RPMI8226 (cell line): ENCODE results near the gene PLEKHB1.
A peak's percentile ranks its signal among the peaks of the same experiment; 100 is the strongest.
"Not testable (repeated sequence)": the region's sequence is repeated elsewhere in the genome, so short reads cannot be mapped to it uniquely, and the experiment has no call there.

Experiments used
- DNase-seq: peaks from one replicate; pipeline ENCODE4 v3.0.0-alpha.2; 2015

The PLEKHB1 gene

GRCh38 chr11:73648571-73649046 is 2.2 kb downstream of the PLEKHB1 start:
- DNase-seq: no peak

- DNase-seq: no peak
Observed at GRCh38 chr11:73649206-73649605, 2.8 kb downstream of the PLEKHB1 start.

GRCh38 chr11:73650400-73650799 is 4.0 kb downstream of the PLEKHB1 start:
- no peak for DNase-seq

- DNase-seq: no peak
Observed at GRCh38 chr11:73651252-73651651, 4.9 kb downstream of the PLEKHB1 start.

GRCh38 chr11:73651661-73652045 is 5.3 kb downstream of the PLEKHB1 start:
- DNase-seq: no peak

- no peak for DNase-seq
Observed at GRCh38 chr11:73652046-73652730, 5.8 kb downstream of the PLEKHB1 start.

- DNase-seq: no peak
Observed at GRCh38 chr11:73652856-73653559, 6.6 kb downstream of the PLEKHB1 start.

- no peak for DNase-seq
Observed at GRCh38 chr11:73653996-73654395, 7.6 kb downstream of the PLEKHB1 start.

- DNase-seq: no peak
Observed at GRCh38 chr11:73654482-73655021, 8.2 kb downstream of the PLEKHB1 start.

GRCh38 chr11:73655686-73656085 is 9.3 kb downstream of the PLEKHB1 start:
- DNase-seq: no peak

- DNase-seq: no peak
Observed at GRCh38 chr11:73656985-73657384, 10.6 kb downstream of the PLEKHB1 start.

GRCh38 chr11:73659961-73660360 is 13.6 kb downstream of the PLEKHB1 start:
- no peak for DNase-seq

GRCh38 chr11:73660497-73661034 is 14.2 kb downstream of the PLEKHB1 start:
- DNase-seq: no peak

GRCh38 chr11:73661035-73661628 is 14.8 kb downstream of the PLEKHB1 start:
- peak; percentile 87 for DNase-seq

GRCh38 chr11:73662445-73663157 is 16.2 kb downstream of the PLEKHB1 start:
- DNase-seq: no peak

- DNase-seq: no peak
Observed at GRCh38 chr11:73663604-73664495, 17.5 kb downstream of the PLEKHB1 start.

- no peak for DNase-seq
Observed at GRCh38 chr11:73664877-73665276, 18.5 kb downstream of the PLEKHB1 start.

GRCh38 chr11:73667891-73668290 is 21.5 kb downstream of the PLEKHB1 start:
- no peak for DNase-seq

- no peak for DNase-seq
Observed at GRCh38 chr11:73670808-73671207, 24.4 kb downstream of the PLEKHB1 start.

GRCh38 chr11:73671701-73672100 is 25.3 kb downstream of the PLEKHB1 start:
- no peak for DNase-seq

GRCh38 chr11:73676552-73676951 is 30.2 kb downstream of the PLEKHB1 start:
- DNase-seq: not testable (repeated sequence)

GRCh38 chr11:73680687-73681086 is 34.3 kb downstream of the PLEKHB1 start:
- no peak for DNase-seq
